AG04449 (cell line): Measurements from ENCODE around the gene USH2A.

Source experiments
- CTCF ChIA-PET: fragments of 350-600 bp; formaldehyde crosslinking; extraction: SDS; loops from one replicate; lab custom pipeline; 2021; ENCODE audit warnings: antibody characterized with exemption; lab: Yijun Ruan, JAX
- POLR2A ChIA-PET: fragments of 400-600, 350-600 bp; formaldehyde crosslinking; extraction: SDS; loops from one replicate; lab custom pipeline; 2020; ENCODE audit warnings: antibody characterized with exemption, inconsistent platforms; lab: Yijun Ruan, JAX
- DNase-seq: peaks from one replicate; pipeline ENCODE4 v3.0.0-alpha.2; 2010; ENCODE audit warnings: low read depth, low spot score
- H3K4me3 ChIP-seq: 2 replicates; pipeline ENCODE4 v1.5.1; 2011; ENCODE audit warnings: low read depth, mild to moderate bottlenecking, control low read depth, low read length
- TF ChIP-seq, protein P1 (sequence below): IDR thresholded peaks from one replicate; pipeline ENCODE4 v1.5.1; 2011; ENCODE audit warnings: mild to moderate bottlenecking, moderate library complexity, low read length, control low read depth, inconsistent platforms; ENCODE audit not compliant: insufficient read depth; ENCODE audit errors: missing control alignments

The USH2A gene

DNA sequence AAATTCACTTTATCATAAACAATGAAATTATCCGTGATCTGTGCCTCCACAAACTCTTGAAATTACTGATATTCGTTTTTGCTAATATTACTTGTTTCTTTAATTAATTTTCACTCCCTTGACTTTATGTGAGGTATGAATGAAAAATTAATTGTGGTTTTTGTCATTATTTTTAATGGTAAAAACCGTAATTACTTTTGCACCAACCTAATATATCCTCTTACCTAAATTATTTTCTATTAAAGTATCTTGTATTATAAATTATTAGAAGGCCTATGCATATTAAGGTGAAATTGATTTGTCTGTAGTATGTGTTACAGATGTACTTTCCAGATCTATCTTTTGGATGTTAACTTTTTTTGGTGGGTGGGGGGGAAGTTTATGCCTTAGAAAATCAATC, 540.2 kb downstream of the USH2A start:
- ChIA-PET POLR2A (no interaction called here), CTCF (no interaction called here)
- TF ChIP-seq, protein P1, sequence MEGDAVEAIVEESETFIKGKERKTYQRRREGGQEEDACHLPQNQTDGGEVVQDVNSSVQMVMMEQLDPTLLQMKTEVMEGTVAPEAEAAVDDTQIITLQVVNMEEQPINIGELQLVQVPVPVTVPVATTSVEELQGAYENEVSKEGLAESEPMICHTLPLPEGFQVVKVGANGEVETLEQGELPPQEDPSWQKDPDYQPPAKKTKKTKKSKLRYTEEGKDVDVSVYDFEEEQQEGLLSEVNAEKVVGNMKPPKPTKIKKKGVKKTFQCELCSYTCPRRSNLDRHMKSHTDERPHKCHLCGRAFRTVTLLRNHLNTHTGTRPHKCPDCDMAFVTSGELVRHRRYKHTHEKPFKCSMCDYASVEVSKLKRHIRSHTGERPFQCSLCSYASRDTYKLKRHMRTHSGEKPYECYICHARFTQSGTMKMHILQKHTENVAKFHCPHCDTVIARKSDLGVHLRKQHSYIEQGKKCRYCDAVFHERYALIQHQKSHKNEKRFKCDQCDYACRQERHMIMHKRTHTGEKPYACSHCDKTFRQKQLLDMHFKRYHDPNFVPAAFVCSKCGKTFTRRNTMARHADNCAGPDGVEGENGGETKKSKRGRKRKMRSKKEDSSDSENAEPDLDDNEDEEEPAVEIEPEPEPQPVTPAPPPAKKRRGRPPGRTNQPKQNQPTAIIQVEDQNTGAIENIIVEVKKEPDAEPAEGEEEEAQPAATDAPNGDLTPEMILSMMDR = no peak
- DNase-seq = no peak
- no peak overlapping the region for H3K4me3 ChIP-seq

DNA sequence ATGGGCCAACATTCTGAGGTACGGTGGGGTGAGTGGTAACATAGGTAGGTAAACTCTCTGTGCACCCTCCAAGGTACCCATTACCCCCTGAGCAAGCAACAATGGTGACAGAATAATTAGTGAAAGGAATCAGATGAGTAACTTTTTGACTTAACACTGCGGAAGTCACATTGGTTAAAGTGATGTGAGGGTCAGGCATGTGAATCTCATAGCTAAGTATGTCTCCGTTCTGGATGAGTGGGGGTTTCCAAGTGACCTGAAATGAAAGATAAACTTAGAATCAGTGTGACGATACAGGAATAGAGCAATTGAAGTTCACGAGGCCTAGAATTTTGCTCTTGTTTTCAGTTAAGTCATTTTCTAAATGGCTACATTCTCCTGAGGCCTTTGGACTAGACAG, 544.4 kb downstream of the USH2A start:
- H3K4me3 ChIP-seq = no peak overlapping the region
- no peak for DNase-seq
- ChIA-PET CTCF (interaction anchor here (0.8 kb wide), 1 partner anchor 723 kb away, joined by 3 read pairs; no protein-coding TSS in a partner anchor), POLR2A (no interaction called here)
- TF ChIP-seq, protein P1 = no peak

GRCh38 chr1:215878128-215878527, 545.1 kb downstream of the USH2A start:
- ChIA-PET CTCF (no interaction called here), POLR2A (no interaction called here)
- H3K4me3 ChIP-seq = no peak overlapping the region
- TF ChIP-seq, protein P1 = no peak
- DNase-seq = no peak

DNA sequence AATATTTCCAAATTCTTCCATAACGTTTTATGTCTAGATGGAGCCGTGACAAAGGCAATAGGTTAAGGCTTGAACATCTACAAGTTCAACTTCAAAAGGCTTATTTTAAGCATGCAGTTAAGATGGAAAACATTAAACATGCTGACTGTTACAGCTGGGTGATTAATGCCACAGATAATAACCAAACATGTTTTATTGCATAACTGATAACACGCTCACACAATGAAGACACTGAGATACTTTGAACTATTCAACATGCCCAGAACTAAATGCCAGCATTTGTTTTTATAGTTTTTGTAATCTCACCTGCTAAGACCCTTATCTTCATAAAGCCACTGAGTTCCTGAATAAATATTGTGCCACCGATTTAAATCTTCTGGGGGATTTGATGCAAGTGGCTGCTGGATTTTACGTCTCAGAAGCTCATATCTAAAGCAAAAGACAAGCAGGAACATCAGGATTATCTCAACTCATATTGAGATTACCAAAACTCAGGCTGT, 545.7 kb downstream of the USH2A start:
- POLR2A ChIA-PET = no interaction called here
- TF ChIP-seq, protein P1 = no peak
- no peak overlapping the region for H3K4me3 ChIP-seq
- CTCF ChIA-PET = no interaction called here
- DNase-seq = no peak

GRCh38 chr1:215875712-215876111, 547.5 kb downstream of the USH2A start:
- no peak for DNase-seq
- H3K4me3 ChIP-seq = no peak overlapping the region
- TF ChIP-seq, protein P1 = no peak
- POLR2A ChIA-PET = no interaction called here
- CTCF ChIA-PET = no interaction called here

DNA sequence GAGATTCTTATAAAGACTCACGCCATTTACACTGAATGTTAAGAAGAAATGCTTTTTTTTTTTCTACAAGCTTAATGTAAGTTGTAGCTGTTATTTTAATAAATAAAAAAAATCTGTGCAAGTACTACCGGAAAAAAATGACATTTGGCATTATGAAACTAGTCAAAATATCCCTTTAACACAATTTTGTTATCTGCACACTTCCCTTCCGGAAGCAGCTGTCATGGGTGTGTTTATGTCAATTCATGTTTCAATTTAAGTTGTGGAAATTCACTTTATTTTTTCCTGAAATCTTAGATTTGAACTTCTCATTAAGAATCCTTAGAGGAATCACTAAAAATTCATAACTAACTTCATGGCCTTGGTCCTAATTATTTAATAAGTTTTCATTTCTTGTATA, 548.0 kb downstream of the USH2A start:
- TF ChIP-seq, protein P1 = no peak
- no peak for DNase-seq
- H3K4me3 ChIP-seq = no peak overlapping the region
- CTCF ChIA-PET = no interaction called here
- POLR2A ChIA-PET = no interaction called here
